Ovary (tissue), 9 donors: ENCODE measurements around the gene EPS8L2. TPM values are rescaled to one million over a fixed set of nuclear protein-coding genes. Genes with fewer than 3 reads are reported as not detected.

Experiments
- DNase-seq, 5 donors: peaks; one replicate each; pipeline ENCODE4 v3.0.0-alpha.2; 2019 to 2020
- H3K27ac ChIP-seq, 2 donors: fragments of 200-600 bp; one replicate each; pipeline versions ENCODE4 v1.5.1 to v1.8.0; 2019 to 2022
- H3K27me3 ChIP-seq: fragments of 200-600 bp; one replicate; pipeline ENCODE4 v1.8.0; 2022
- H3K36me3 ChIP-seq: fragments of 200-600 bp; sonication (generic); one replicate; pipeline ENCODE4 v1.5.1; 2019
- H3K4me1 ChIP-seq: one replicate; pipeline ENCODE4 v1.8.1; 2013; ENCODE audit warnings: mild to moderate bottlenecking, moderate library complexity; ENCODE audit not compliant: insufficient read depth
- H3K4me3 ChIP-seq: fragments of 200-600 bp; sonication (generic); one replicate; pipeline ENCODE4 v1.5.1; 2017
- H3K9me3 ChIP-seq, 2 donors: fragments of 200-600 bp in 1 of 2; sonication (generic) in 1 of 2; one replicate each; pipeline versions ENCODE4 v1.5.1 to v1.8.1; 2013 to 2019; ENCODE audit warnings: mild to moderate bottlenecking in 1 of 2, moderate library complexity in 1 of 2
- EP300 ChIP-seq: sonication (generic); formaldehyde crosslinking; IDR thresholded peaks from one replicate; pipeline ENCODE4 v1.6.1; 2017; ENCODE audit warnings: antibody characterized with exemption
- POLR2A ChIP-seq: fragments of 450-650 bp; IDR thresholded peaks from one replicate; pipeline ENCODE4 v1.6.1; 2017; ENCODE audit warnings: antibody characterized with exemption, mild to moderate bottlenecking, moderate library complexity
- WGBS, 3 donors: extraction: QIAGEN DNeasy Blood & Tissue Kit in 1 of 3; methylation state at CpG; one replicate each; pipeline versions ENCODE4 v1.1.5 to v1.1.7; 2013 to 2017; 5-methylcytosine and 5-hydroxymethylcytosine counted together
- intact Hi-C, 4 donors: fragments of 100-400 bp; cut with DNase I; formaldehyde crosslinking; loops; one replicate each; pipeline versions ENCODE4 v1.11.0 to v1.15.1; 2022 to 2023
- polyA plus RNA-seq, 2 donors: library from polyadenylated mRNA; stranded (reverse); fragments of 200-250 nt in 1 of 2; fragments of 350-450 nt in 1 of 2; fragmentation: Illumina TruSeq in 1 of 2; extraction: RNeasy Lipid Tissue Mini Kit (QIAGEN cat#74804) in 1 of 2; gene quantifications; one replicate each; pipeline ENCODE4 v1.2.3, GENCODE V29; 2013 to 2014
- total RNA-seq, 7 donors: library from RNA; depleted of rRNA in 2 of 7; stranded (reverse); fragments of >200 nt in 2 of 7; fragmentation: NEBNext Ultra II Directional in 3 of 7; extraction: Animal tissue kit (Norgen Biotek cat#: 25700) in 3 of 7; gene quantifications; one replicate each; pipeline versions ENCODE4 v1.1.0 to v1.2.4, GENCODE V29; 2016 to 2023
- TF ChIP-seq, protein P1 (sequence below), 3 donors: fragments of 450-650 bp in 2 of 3; fragments of 200-600 bp in 1 of 3; IDR thresholded peaks; one replicate each; pipeline versions ENCODE4 v1.5.1 to v1.8.0; 2016 to 2022; ENCODE audit warnings: antibody characterized with exemption in 3 of 3, mild to moderate bottlenecking in 1 of 3
- donor health status: DM: no; HTN: no; CAD: no; lungs with moderate emphysema.
- donor health status: DM: no; HTN: no; CAD: no.
- donor health status: Bipolar disorder and iron deficiency.
- donor health status: DM: yes; HTN: yes; CAD: no.
- donor health status: DM: no; HTN: no; CAD: no.
- donor health status: DM: yes; HTN: yes; CAD: no.

EPS8L2 gene
- total and polyA plus RNA-seq, 9 donors, result 5.9 to 57.9 (median 33.3) TPM

GRCh38 chr11:726278-727220 is 20.5 kb downstream of the EPS8L2 start:
- H3K27me3 ChIP-seq, result no peaks in the 10 kb centered on the region
- peak; percentile 54 to 77 (median 63) for DNase-seq
- no peaks in the 10 kb centered on the region for H3K36me3 ChIP-seq
- H3K9me3 ChIP-seq, result no peaks in the 10 kb centered on the region
- TF ChIP-seq, protein P1, sequence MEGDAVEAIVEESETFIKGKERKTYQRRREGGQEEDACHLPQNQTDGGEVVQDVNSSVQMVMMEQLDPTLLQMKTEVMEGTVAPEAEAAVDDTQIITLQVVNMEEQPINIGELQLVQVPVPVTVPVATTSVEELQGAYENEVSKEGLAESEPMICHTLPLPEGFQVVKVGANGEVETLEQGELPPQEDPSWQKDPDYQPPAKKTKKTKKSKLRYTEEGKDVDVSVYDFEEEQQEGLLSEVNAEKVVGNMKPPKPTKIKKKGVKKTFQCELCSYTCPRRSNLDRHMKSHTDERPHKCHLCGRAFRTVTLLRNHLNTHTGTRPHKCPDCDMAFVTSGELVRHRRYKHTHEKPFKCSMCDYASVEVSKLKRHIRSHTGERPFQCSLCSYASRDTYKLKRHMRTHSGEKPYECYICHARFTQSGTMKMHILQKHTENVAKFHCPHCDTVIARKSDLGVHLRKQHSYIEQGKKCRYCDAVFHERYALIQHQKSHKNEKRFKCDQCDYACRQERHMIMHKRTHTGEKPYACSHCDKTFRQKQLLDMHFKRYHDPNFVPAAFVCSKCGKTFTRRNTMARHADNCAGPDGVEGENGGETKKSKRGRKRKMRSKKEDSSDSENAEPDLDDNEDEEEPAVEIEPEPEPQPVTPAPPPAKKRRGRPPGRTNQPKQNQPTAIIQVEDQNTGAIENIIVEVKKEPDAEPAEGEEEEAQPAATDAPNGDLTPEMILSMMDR (IDR thresholded peaks at IDR 0.05), result no peak
- TF ChIP-seq EP300, result no peak
- no peak for TF ChIP-seq POLR2A
- H3K4me3 ChIP-seq, result peak overlapping the region; percentile 13
- intact Hi-C loops, result loop anchor here in 2 of 4 donors (5.0 kb wide), 2 partner anchors 64 to 174 kb away; no protein-coding TSS in a partner anchor
- H3K27ac ChIP-seq, result no peak overlapping the region
- 3 to 19% (median 9%) methylated on average over 16 to 61 of the region's 61 CpGs for WGBS, 3 donors
- H3K4me1 ChIP-seq, result peaks cover 17% of the 10 kb centered on the region

GRCh38 chr11:727281-727701 is 21.3 kb downstream of the EPS8L2 start:
- 77 to 88% (median 83%) methylated on average over 12 of the region's 12 CpGs for WGBS, 3 donors
- no peak for TF ChIP-seq POLR2A
- TF ChIP-seq EP300, result no peak
- TF ChIP-seq, protein P1 (IDR thresholded peaks at IDR 0.05), result no peak
- intact Hi-C loops, result loop anchor here in 2 of 4 donors (5.0 kb wide), 2 partner anchors 65 to 175 kb away; no protein-coding TSS in a partner anchor

GRCh38 chr11:727859-728748 is 22.1 kb downstream of the EPS8L2 start:
- DNase-seq, result peak; percentile 88 to 92 (median 89)
- TF ChIP-seq, protein P1 (IDR thresholded peaks at IDR 0.05), result peak; percentile 85 to 99 (median 99)
- no peak for TF ChIP-seq POLR2A
- Histone ChIP-seq H3K4me3 (no peak overlapping the region), H3K36me3 (no peaks in the 10 kb centered on the region), H3K27me3 (no peaks in the 10 kb centered on the region), H3K4me1 (peaks cover 17% of the 10 kb centered on the region), H3K27ac (peak overlapping the region; percentile 39 to 57), H3K9me3 (no peaks in the 10 kb centered on the region)
- WGBS, 3 donors, result 25 to 29% (median 26%) methylated on average over 23 to 31 of the region's 31 CpGs
- intact Hi-C loops, result loop anchor here in 3 of 4 donors (2.0 to 5.0 kb wide), 4 partner anchors 66 to 176 kb away; no protein-coding TSS in a partner anchor

More at GRCh38 chr11:727281-727701, 21.3 kb downstream of the EPS8L2 start:
- Histone ChIP-seq H3K4me3 (no peak overlapping the region), H3K9me3 (no peaks in the 10 kb centered on the region), H3K36me3 (no peaks in the 10 kb centered on the region), H3K27me3 (no peaks in the 10 kb centered on the region), H3K4me1 (peaks cover 17% of the 10 kb centered on the region), H3K27ac (peak overlapping the region; percentile 23 to 57)
- peak; percentile 23 to 51 (median 38) for DNase-seq
